SK-N-MC (cell line): Measurements from ENCODE around the gene PCBP2.

ENCODE experiments used
- DNase-seq: peaks from one replicate; pipeline ENCODE4 v3.0.0-alpha.2; 2011; ENCODE audit warnings: low read depth, low spot score
- H3K27ac ChIP-seq: fragments of 200-600 bp; sonication (generic); 2 replicates; pipeline ENCODE4 v1.5.1; 2016; ENCODE audit warnings: mixed run types
- H3K36me3 ChIP-seq: fragments of 200-600 bp; sonication (generic); 2 replicates; pipeline ENCODE4 v1.6.1; 2017; ENCODE audit warnings: antibody characterized with exemption, low read length, mixed read lengths; ENCODE audit not compliant: insufficient read depth
- H3K4me3 ChIP-seq: fragments of 200-600 bp; sonication (generic); 2 replicates; pipeline ENCODE4 v1.5.1; 2016
- H3K9ac ChIP-seq: fragments of 200-600 bp; sonication (generic); 2 replicates; pipeline ENCODE4 v1.8.0; 2017; ENCODE audit warnings: mixed run types, mixed read lengths; ENCODE audit not compliant: insufficient read length
- H3K9me3 ChIP-seq: fragments of 200-600 bp; sonication (generic); 2 replicates; pipeline ENCODE4 v1.6.1; 2017; ENCODE audit warnings: low read depth, mild to moderate bottlenecking, antibody characterized with exemption, low read length, moderate library complexity, mixed read lengths
- EZH2 ChIP-seq: fragments of 200-600 bp; sonication (generic); IDR thresholded peaks from one replicate; pipeline ENCODE4 v1.6.1; 2017; ENCODE audit warnings: antibody characterized with exemption
- FOXP2 ChIP-seq: optimal IDR thresholded peaks from 2 replicates; pipeline ENCODE3; 2011; ENCODE audit warnings: mild to moderate bottlenecking, moderate library complexity; ENCODE audit not compliant: insufficient read depth; ENCODE audit errors: extremely low read length, control extremely low read depth
- POLR2AphosphoS5 ChIP-seq: IDR thresholded peaks from 2 replicates; pipeline ENCODE4 v1.6.1; 2012; ENCODE audit warnings: mild to moderate bottlenecking, low read depth, low read length, borderline replicate concordance

The PCBP2 gene

GRCh38 chr12:53492188-53492587 is 40.3 kb downstream of the PCBP2 start:
- Histone ChIP-seq H3K36me3 (no peaks in the 10 kb centered on the region; the same call in 1 of the 2 replicates), H3K9me3 (no peaks in the 10 kb centered on the region), H3K9ac (no peak overlapping the region), H3K4me3 (peak overlapping the region; percentile 76), H3K27ac (0 out of 2 replicates have a peak overlapping the region, but pooled peaks have one; percentile 42)
- no peak for TF ChIP-seq POLR2AphosphoS5
- TF ChIP-seq FOXP2, result no peak
- no peak for TF ChIP-seq EZH2
- DNase-seq, result no peak

- no peaks in the 10 kb centered on the region for H3K9me3 ChIP-seq
- H3K27ac ChIP-seq, result peak overlapping the region; percentile 66
- H3K9ac ChIP-seq, result peak overlapping the region; percentile 20
- peak overlapping the region; percentile 76 for H3K4me3 ChIP-seq
- DNase-seq, result no peak
- no peak for TF ChIP-seq FOXP2
- TF ChIP-seq POLR2AphosphoS5, result peak; percentile 70
- H3K36me3 ChIP-seq, result no peaks in the 10 kb centered on the region
Measured at GRCh38 chr12:53492830-53493609, 41.1 kb downstream of the PCBP2 start.

- H3K4me3 ChIP-seq, result peak overlapping the region; percentile 76
- H3K27ac ChIP-seq, result peak overlapping the region; percentile 66
- TF ChIP-seq POLR2AphosphoS5 (no peak), EZH2 (no peak), FOXP2 (no peak)
- H3K9me3 ChIP-seq, result no peaks in the 10 kb centered on the region
- DNase-seq, result no peak
- no peaks in the 10 kb centered on the region for H3K36me3 ChIP-seq
- H3K9ac ChIP-seq, result no peak overlapping the region
Measured at GRCh38 chr12:53493610-53494391, 41.9 kb downstream of the PCBP2 start.

- H3K27ac ChIP-seq, result peak overlapping the region; percentile 86
- H3K36me3 ChIP-seq, result no peaks in the 10 kb centered on the region
- no peaks in the 10 kb centered on the region for H3K9me3 ChIP-seq
- DNase-seq, result no peak
- TF ChIP-seq FOXP2 (no peak), POLR2AphosphoS5 (0 out of 2 replicates have a peak, but pooled peaks have one; percentile 21)
- H3K9ac ChIP-seq, result peak overlapping the region; percentile 34
- peak overlapping the region; percentile 57 for H3K4me3 ChIP-seq
Measured at GRCh38 chr12:53495903-53496751, 44.2 kb downstream of the PCBP2 start.

GRCh38 chr12:53496752-53497032 is 44.8 kb downstream of the PCBP2 start:
- peak overlapping the region; percentile 86; the same call in 1 of the 2 replicates for H3K27ac ChIP-seq
- H3K36me3 ChIP-seq, result no peaks in the 10 kb centered on the region

GRCh38 chr12:53497461-53497860 is 45.6 kb downstream of the PCBP2 start:
- Histone ChIP-seq H3K27ac (no peak overlapping the region), H3K9me3 (no peaks in the 10 kb centered on the region), H3K9ac (no peak overlapping the region), H3K36me3 (no peaks in the 10 kb centered on the region), H3K4me3 (no peak overlapping the region)
- TF ChIP-seq EZH2, result no peak
- TF ChIP-seq POLR2AphosphoS5, result no peak
- no peak for TF ChIP-seq FOXP2
- no peak for DNase-seq

More at GRCh38 chr12:53496752-53497032, 44.8 kb downstream of the PCBP2 start:
- Histone ChIP-seq H3K4me3 (peak overlapping the region; percentile 57), H3K9ac (no peak overlapping the region), H3K9me3 (no peaks in the 10 kb centered on the region)
- no peak for TF ChIP-seq POLR2AphosphoS5
- TF ChIP-seq EZH2, result no peak
- no peak for TF ChIP-seq FOXP2
- DNase-seq, result no peak

GRCh38 chr12:53498235-53498630 is 46.3 kb downstream of the PCBP2 start:
- H3K4me3 ChIP-seq, result no peak overlapping the region
- H3K36me3 ChIP-seq, result peaks cover 5% of the 10 kb centered on the region; the same call in 1 of the 2 replicates
- H3K9ac ChIP-seq, result no peak overlapping the region
- no peaks in the 10 kb centered on the region for H3K9me3 ChIP-seq
- TF ChIP-seq EZH2, result no peak
- no peak for TF ChIP-seq FOXP2
- TF ChIP-seq POLR2AphosphoS5, result no peak
- H3K27ac ChIP-seq, result no peak overlapping the region
- DNase-seq, result no peak
